OCI-LY1 (cell line): ENCODE data around the gene MRPS26.

Experiments
- H2AFZ ChIP-seq: fragments of 200-600 bp; sonication (generic), shearing (Covaris generic); 2 replicates; pipeline ENCODE4 v1.6.0; 2014; ENCODE audit warnings: antibody characterized with exemption, mild to moderate bottlenecking, low read length
- H3F3A ChIP-seq: fragments of 200-600 bp; sonication (generic), shearing (Covaris generic); 2 replicates; pipeline ENCODE4 v1.6.0; 2014; ENCODE audit warnings: mild to moderate bottlenecking, antibody characterized with exemption, low read length, moderate library complexity; ENCODE audit not compliant: insufficient read depth
- H3K27ac ChIP-seq: fragments of 200-600 bp; sonication (generic); 2 replicates; pipeline ENCODE4 v1.5.1; 2014; ENCODE audit warnings: low read length, mixed run types, mild to moderate bottlenecking, low read depth; ENCODE audit not compliant: poor library complexity, severe bottlenecking
- H3K27me3 ChIP-seq: fragments of 200-600 bp; sonication (generic); 2 replicates; pipeline ENCODE4 v1.6.0; 2014; ENCODE audit warnings: antibody characterized with exemption, mild to moderate bottlenecking, low read length, moderate library complexity; ENCODE audit not compliant: insufficient read depth
- H3K36me3 ChIP-seq: fragments of 200-600 bp; sonication (generic); 2 replicates; pipeline ENCODE4 v1.6.1; 2014; ENCODE audit warnings: mild to moderate bottlenecking, antibody characterized with exemption, low read length, moderate library complexity, mixed read lengths; ENCODE audit not compliant: insufficient read depth
- H3K4me1 ChIP-seq: fragments of 200-600 bp; sonication (generic); 2 replicates; pipeline ENCODE4 v1.5.1; 2014; ENCODE audit warnings: mild to moderate bottlenecking, low read length, moderate library complexity; ENCODE audit not compliant: insufficient read depth, severe bottlenecking
- H3K4me2 ChIP-seq: fragments of 200-600 bp; sonication (generic), shearing (Covaris generic); 2 replicates; pipeline ENCODE4 v1.6.1; 2014; ENCODE audit warnings: low read length
- H3K4me3 ChIP-seq: fragments of 200-600 bp; sonication (generic); 2 replicates; pipeline ENCODE4 v1.5.1; 2014; ENCODE audit warnings: low read length, low read depth, mild to moderate bottlenecking, mixed read lengths; ENCODE audit not compliant: poor library complexity, severe bottlenecking
- H3K79me2 ChIP-seq: fragments of 200-600 bp; shearing (Covaris generic); 2 replicates; pipeline ENCODE4 v1.6.1; 2016; ENCODE audit warnings: mixed run types, low read length, mixed read lengths; ENCODE audit not compliant: insufficient read depth
- H3K9ac ChIP-seq: fragments of 200-600 bp; sonication (generic), shearing (Covaris generic); 2 replicates; pipeline ENCODE4 v1.6.1; 2014; ENCODE audit warnings: mild to moderate bottlenecking, low read length, mixed read lengths
- H3K9me2 ChIP-seq: fragments of 200-600 bp; sonication (generic), shearing (Covaris generic); 2 replicates; pipeline ENCODE4 v1.6.1; 2014; ENCODE audit warnings: low read depth, mild to moderate bottlenecking, low read length, mixed read lengths
- H3K9me3 ChIP-seq: fragments of 200-600 bp; shearing (Covaris generic); 2 replicates; pipeline ENCODE4 v1.6.1; 2014; ENCODE audit warnings: low read length, mixed read lengths
- H4K20me1 ChIP-seq: fragments of 200-600 bp; sonication (generic), shearing (Covaris generic); 2 replicates; pipeline ENCODE4 v1.6.0; 2016; ENCODE audit warnings: mild to moderate bottlenecking, low read length; ENCODE audit not compliant: insufficient read depth
- CTCF ChIP-seq: fragments of 200-600 bp; sonication (generic), shearing (Covaris generic); IDR thresholded peaks from 2 replicates; pipeline ENCODE4 v1.5.1; 2017; ENCODE audit warnings: mild to moderate bottlenecking, antibody characterized with exemption, low read length, moderate library complexity, mixed read lengths
- EZH2 ChIP-seq: fragments of 200-600 bp; sonication (generic), shearing (Covaris generic); IDR thresholded peaks from 2 replicates; pipeline ENCODE4 v1.8.0; 2017; ENCODE audit warnings: borderline replicate concordance, mixed run types, mild to moderate bottlenecking, antibody characterized with exemption, low read length, moderate library complexity, mixed read lengths

Gene MRPS26

GRCh38 chr20:3070725-3071124, 24.9 kb downstream of the MRPS26 start:
- Histone ChIP-seq H3K79me2 (no peaks in the 10 kb centered on the region), H3K9me2 (no peaks in the 10 kb centered on the region), H4K20me1 (no peaks in the 10 kb centered on the region), H3K4me2 (no peak overlapping the region), H3K27ac (no peak overlapping the region), H3F3A (no peaks in the 10 kb centered on the region), H3K27me3 (no peaks in the 10 kb centered on the region; the same call in 1 of the 2 replicates), H3K9me3 (no peaks in the 10 kb centered on the region), H3K9ac (no peak overlapping the region), H3K36me3 (no peaks in the 10 kb centered on the region), H2AFZ (no peak overlapping the region), H3K4me3 (no peak overlapping the region), H3K4me1 (no peaks in the 10 kb centered on the region)
- TF ChIP-seq EZH2 (no peak), CTCF (no peak)

- TF ChIP-seq EZH2 (no peak), CTCF (no peak)
- no peaks in the 10 kb centered on the region for H3K9me2 ChIP-seq
- no peaks in the 10 kb centered on the region for H3K36me3 ChIP-seq
- H3K4me1 ChIP-seq = no peaks in the 10 kb centered on the region
- no peak overlapping the region for H3K4me2 ChIP-seq
- H3K27me3 ChIP-seq = no peaks in the 10 kb centered on the region; the same call in 1 of the 2 replicates
- H2AFZ ChIP-seq = no peak overlapping the region
- no peaks in the 10 kb centered on the region for H3K79me2 ChIP-seq
- no peak overlapping the region for H3K27ac ChIP-seq
- no peaks in the 10 kb centered on the region for H3F3A ChIP-seq
- no peak overlapping the region for H3K9ac ChIP-seq
- H3K4me3 ChIP-seq = no peak overlapping the region
- H3K9me3 ChIP-seq = no peaks in the 10 kb centered on the region
- H4K20me1 ChIP-seq = no peaks in the 10 kb centered on the region
These were observed 25.4 kb downstream of the MRPS26 start for GRCh38 chr20:3071266-3071609.

GRCh38 chr20:3071610-3072529, 26.0 kb downstream of the MRPS26 start, which contains the start of gene OXT:
OXT (plus strand) TSS chr20:3071620; CDS start chr20:3071656, 36 bp downstream.
- Histone ChIP-seq H3K4me2 (no peak within 1 kb of the TSS), H3K4me1 (no peaks in the 10 kb centered on the region), H3K9me2 (no peaks in the 10 kb centered on the region), H2AFZ (no peak within 1 kb of the TSS), H4K20me1 (no peaks in the 10 kb centered on the region), H3K27me3 (no peaks in the 10 kb centered on the region; the same call in 1 of the 2 replicates), H3K9ac (no peak within 1 kb of the TSS), H3K9me3 (no peaks in the 10 kb centered on the region), H3K27ac (no peak within 1 kb of the TSS), H3K36me3 (no peaks in the 10 kb centered on the region), H3F3A (no peaks in the 10 kb centered on the region), H3K4me3 (no peak within 1 kb of the TSS), H3K79me2 (no peaks in the 10 kb centered on the region)
- TF ChIP-seq CTCF (no peak), EZH2 (no peak)
